ENCODE measurements around the gene MYLK. TPM values are rescaled to one million over a fixed set of nuclear protein-coding genes. Genes with fewer than 3 reads are reported as not detected.
"Not testable (repeated sequence)": the region's sequence is repeated elsewhere in the genome, so short reads cannot be mapped to it uniquely, and the experiment has no call there.

Gene MYLK
- total RNA-seq, 1 donor from 2014 or later = 81.4 TPM

GRCh38 chr3:123914829-123915228 lies 30.7 kb upstream of the MYLK start:
- no peak overlapping the region for H3K4me3 ChIP-seq (ENCODE audit: low read depth, low read length)
- no peak for DNase-seq (ENCODE audit: low read depth)
- TF ChIP-seq, protein P1, sequence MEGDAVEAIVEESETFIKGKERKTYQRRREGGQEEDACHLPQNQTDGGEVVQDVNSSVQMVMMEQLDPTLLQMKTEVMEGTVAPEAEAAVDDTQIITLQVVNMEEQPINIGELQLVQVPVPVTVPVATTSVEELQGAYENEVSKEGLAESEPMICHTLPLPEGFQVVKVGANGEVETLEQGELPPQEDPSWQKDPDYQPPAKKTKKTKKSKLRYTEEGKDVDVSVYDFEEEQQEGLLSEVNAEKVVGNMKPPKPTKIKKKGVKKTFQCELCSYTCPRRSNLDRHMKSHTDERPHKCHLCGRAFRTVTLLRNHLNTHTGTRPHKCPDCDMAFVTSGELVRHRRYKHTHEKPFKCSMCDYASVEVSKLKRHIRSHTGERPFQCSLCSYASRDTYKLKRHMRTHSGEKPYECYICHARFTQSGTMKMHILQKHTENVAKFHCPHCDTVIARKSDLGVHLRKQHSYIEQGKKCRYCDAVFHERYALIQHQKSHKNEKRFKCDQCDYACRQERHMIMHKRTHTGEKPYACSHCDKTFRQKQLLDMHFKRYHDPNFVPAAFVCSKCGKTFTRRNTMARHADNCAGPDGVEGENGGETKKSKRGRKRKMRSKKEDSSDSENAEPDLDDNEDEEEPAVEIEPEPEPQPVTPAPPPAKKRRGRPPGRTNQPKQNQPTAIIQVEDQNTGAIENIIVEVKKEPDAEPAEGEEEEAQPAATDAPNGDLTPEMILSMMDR (conservative IDR thresholded peaks at IDR 0.05; ENCODE audit: low read depth, low read length) = no peak

GRCh38 chr3:123909785-123910184 lies 25.7 kb upstream of the MYLK start:
- DNase-seq (ENCODE audit: low read depth) = no peak
- TF ChIP-seq, protein P1 (conservative IDR thresholded peaks at IDR 0.05; ENCODE audit: low read depth, low read length) = no peak
- no peak overlapping the region for H3K4me3 ChIP-seq (ENCODE audit: low read depth, low read length)

DNA sequence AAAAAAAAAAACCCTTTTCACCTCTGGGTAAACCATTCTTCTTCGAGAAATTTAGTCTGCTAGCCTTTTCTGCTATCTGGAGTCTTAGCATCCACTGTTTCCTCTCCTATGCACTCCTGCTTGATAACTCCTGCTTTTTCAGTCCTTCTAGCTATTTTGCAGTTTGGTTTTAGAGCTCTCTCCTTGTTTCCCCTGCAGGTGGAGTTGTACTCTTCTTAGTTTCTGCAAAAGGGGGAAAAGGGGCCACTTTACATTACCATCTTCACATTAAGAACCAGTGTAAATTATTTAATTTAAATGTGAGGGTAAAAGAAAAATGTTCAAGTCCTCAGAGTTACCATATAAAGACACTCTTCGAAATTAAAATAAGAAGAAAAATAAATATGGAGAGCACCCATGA lies 23.6 kb upstream of the MYLK start:
- no peak for DNase-seq (ENCODE audit: low read depth)
- no peak overlapping the region for H3K4me3 ChIP-seq (ENCODE audit: low read depth, low read length)
- TF ChIP-seq, protein P1 (conservative IDR thresholded peaks at IDR 0.05; ENCODE audit: low read depth, low read length) = peak; percentile 32

DNA sequence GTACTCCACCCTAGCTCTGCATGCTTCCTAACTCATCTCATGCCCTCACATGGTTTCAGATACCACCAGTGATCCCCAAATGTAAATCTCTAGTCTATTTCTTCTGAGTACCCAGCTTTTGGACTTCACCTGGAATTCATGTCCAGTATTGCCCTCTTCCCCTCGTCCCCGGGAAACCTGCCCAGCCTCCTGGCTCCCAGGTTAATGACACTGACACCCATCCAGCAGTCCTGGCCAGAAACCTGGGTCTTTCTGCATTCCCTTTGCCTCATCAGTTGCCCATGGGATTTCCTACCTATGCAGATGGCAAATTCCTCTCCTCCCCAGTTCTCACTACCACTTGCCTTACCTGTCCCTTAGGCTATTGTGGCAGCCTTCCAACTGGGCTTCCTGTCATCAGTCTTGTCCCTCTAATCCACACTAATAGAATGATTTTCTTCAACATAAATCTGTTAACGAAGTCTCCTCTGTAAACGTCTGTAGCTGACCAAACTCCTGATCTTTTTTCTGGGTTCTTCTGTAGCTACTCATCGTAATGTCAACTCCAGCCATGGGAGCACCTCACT lies 15.3 kb upstream of the MYLK start:
- H3K4me3 ChIP-seq (ENCODE audit: low read depth, low read length) = no peak overlapping the region
- no peak for DNase-seq (ENCODE audit: low read depth)
- TF ChIP-seq, protein P1 (conservative IDR thresholded peaks at IDR 0.05; ENCODE audit: low read depth, low read length) = no peak

GRCh38 chr3:123893012-123893411 lies 8.9 kb upstream of the MYLK start:
- no peak overlapping the region for H3K4me3 ChIP-seq (ENCODE audit: low read depth, low read length)
- no peak for DNase-seq (ENCODE audit: low read depth)
- TF ChIP-seq, protein P1 (conservative IDR thresholded peaks at IDR 0.05; ENCODE audit: low read depth, low read length) = no peak

- TF ChIP-seq, protein P1 (conservative IDR thresholded peaks at IDR 0.05; ENCODE audit: low read depth, low read length) = no peak
These were observed 8.1 kb upstream of the MYLK start for GRCh38 chr3:123892195-123892594.

GRCh38 chr3:123890991-123891390 lies 6.9 kb upstream of the MYLK start:
- DNase-seq (ENCODE audit: low read depth); H3K4me3 ChIP-seq (ENCODE audit: low read depth, low read length): not testable (repeated sequence)

More at GRCh38 chr3:123892195-123892594, 8.1 kb upstream of the MYLK start:
- H3K4me3 ChIP-seq (ENCODE audit: low read depth, low read length) = no peak overlapping the region
- DNase-seq (ENCODE audit: low read depth) = no peak

GRCh38 chr3:123890162-123890561 lies 6.0 kb upstream of the MYLK start:
- H3K4me3 ChIP-seq (ENCODE audit: low read depth, low read length); DNase-seq (ENCODE audit: low read depth): not testable (repeated sequence)
